Measurements from ENCODE around the gene SMYD4. TPM values are rescaled to one million over a fixed set of nuclear protein-coding genes. Genes with fewer than 3 reads are reported as not detected.

SMYD4 gene, protein sequence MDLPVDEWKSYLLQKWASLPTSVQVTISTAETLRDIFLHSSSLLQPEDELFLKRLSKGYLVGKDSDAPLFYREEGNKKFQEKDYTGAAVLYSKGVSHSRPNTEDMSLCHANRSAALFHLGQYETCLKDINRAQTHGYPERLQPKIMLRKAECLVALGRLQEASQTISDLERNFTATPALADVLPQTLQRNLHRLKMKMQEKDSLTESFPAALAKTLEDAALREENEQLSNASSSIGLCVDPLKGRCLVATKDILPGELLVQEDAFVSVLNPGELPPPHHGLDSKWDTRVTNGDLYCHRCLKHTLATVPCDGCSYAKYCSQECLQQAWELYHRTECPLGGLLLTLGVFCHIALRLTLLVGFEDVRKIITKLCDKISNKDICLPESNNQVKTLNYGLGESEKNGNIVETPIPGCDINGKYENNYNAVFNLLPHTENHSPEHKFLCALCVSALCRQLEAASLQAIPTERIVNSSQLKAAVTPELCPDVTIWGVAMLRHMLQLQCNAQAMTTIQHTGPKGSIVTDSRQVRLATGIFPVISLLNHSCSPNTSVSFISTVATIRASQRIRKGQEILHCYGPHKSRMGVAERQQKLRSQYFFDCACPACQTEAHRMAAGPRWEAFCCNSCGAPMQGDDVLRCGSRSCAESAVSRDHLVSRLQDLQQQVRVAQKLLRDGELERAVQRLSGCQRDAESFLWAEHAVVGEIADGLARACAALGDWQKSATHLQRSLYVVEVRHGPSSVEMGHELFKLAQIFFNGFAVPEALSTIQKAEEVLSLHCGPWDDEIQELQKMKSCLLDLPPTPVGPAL
- total RNA-seq (2014; rRNA removed) (8.1 and 9.3 TPM in 2 replicates), Bru-seq, nascent RNA (percentile 51 among the genes with signal in this experiment), BruChase-seq, experiment 1, labeled RNA remaining after a 6-hour chase (percentile 57 among the genes with signal in this experiment), BruChase-seq, experiment 2, labeled RNA remaining after a 2-hour chase (percentile 52 among the genes with signal in this experiment)
- long read RNA-seq, full-length matches to known transcripts: 22 of 34 reads
- long read RNA-seq, partial matches to known transcripts: 4 of 34 reads
- long read RNA-seq, other reads (novel, unspliced or antisense): 8 of 34 reads

- Histone ChIP-seq H3K27ac (ENCODE audit: low read length) (no peak within 1 kb of the TSS), H2AFZ (ENCODE audit: low read length) (peak within 1 kb of the TSS; percentile 72), H3K4me1 (ENCODE audit: insufficient read depth, low read length) (peaks cover 9% of the 10 kb centered on the region), H3K9ac (ENCODE audit: low read length) (peak within 1 kb of the TSS; percentile 73), H3K9me2 (replicated peaks; ENCODE audit: low read length) (no peaks in the 10 kb centered on the region), H4K20me1 (ENCODE audit: low read length) (no peaks in the 10 kb centered on the region), H3K27me3 (ENCODE audit: low read length) (no peaks in the 10 kb centered on the region), H3K9me3 (ENCODE audit: low read length) (no peaks in the 10 kb centered on the region), H3K79me2 (ENCODE audit: low read length) (peaks cover 52% of the 10 kb centered on the region), H3K36me3 (ENCODE audit: low read depth, low read length) (peaks cover 3% of the 10 kb centered on the region; the same call in 1 of the 2 replicates), H3F3A (ENCODE audit: low read length, unreplicated experiment) (no peaks in the 10 kb centered on the region), H3K4me3 (ENCODE audit: low read length) (peak within 1 kb of the TSS; percentile 74), H3K4me2 (ENCODE audit: low read length) (peak within 1 kb of the TSS; percentile 79)
- ATAC-seq: peak; percentile 99
- peak; percentile 90 for DNase-seq
- TF ChIP-seq, protein P1, sequence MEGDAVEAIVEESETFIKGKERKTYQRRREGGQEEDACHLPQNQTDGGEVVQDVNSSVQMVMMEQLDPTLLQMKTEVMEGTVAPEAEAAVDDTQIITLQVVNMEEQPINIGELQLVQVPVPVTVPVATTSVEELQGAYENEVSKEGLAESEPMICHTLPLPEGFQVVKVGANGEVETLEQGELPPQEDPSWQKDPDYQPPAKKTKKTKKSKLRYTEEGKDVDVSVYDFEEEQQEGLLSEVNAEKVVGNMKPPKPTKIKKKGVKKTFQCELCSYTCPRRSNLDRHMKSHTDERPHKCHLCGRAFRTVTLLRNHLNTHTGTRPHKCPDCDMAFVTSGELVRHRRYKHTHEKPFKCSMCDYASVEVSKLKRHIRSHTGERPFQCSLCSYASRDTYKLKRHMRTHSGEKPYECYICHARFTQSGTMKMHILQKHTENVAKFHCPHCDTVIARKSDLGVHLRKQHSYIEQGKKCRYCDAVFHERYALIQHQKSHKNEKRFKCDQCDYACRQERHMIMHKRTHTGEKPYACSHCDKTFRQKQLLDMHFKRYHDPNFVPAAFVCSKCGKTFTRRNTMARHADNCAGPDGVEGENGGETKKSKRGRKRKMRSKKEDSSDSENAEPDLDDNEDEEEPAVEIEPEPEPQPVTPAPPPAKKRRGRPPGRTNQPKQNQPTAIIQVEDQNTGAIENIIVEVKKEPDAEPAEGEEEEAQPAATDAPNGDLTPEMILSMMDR (conservative IDR thresholded peaks at IDR 0.05; ENCODE audit: low read depth, low read length): no peak
- TF ChIP-seq EZH2 (IDR thresholded peaks at IDR 0.05; ENCODE audit: low read length, unreplicated experiment) (no peak), EZH2phosphoT487 (IDR thresholded peaks at IDR 0.05; ENCODE audit: borderline replicate concordance, low read length) (no peak)
- intact Hi-C loops (cut with micrococcal nuclease): loop anchor here (2.0 kb wide), 1 partner anchor 181 kb away; the partner anchor contains the start of gene RILP
- CTCF ChIA-PET: interaction anchor here (0.6 kb wide), 1 partner anchor 12 kb away, joined by 3 read pairs; no protein-coding TSS in a partner anchor
- POLR2A ChIA-PET (ENCODE audit: unreplicated experiment): no interaction called here
- BruUV-seq (replicated peaks): no TSS peak
Measured at GRCh38 chr17:1829592-1830257, at the start of gene SMYD4, which contains the start of gene RPA1. Gene SMYD4, minus strand, starts transcription at chr17:1829902. Its CDS starts 1,908 bp downstream, at chr17:1827994. Gene RPA1, plus strand, starts transcription at chr17:1830005. Its CDS starts 89 bp downstream, at chr17:1830094.

- BruUV-seq (replicated peaks): no TSS peak
- DNase-seq: peak; percentile 31
- peak; percentile 69 for ATAC-seq
- Histone ChIP-seq H3K9ac (ENCODE audit: low read length) (no peak overlapping the region), H3K36me3 (ENCODE audit: low read depth, low read length) (peaks cover 16% of the 10 kb centered on the region), H3K27me3 (ENCODE audit: low read length) (no peaks in the 10 kb centered on the region), H3F3A (ENCODE audit: low read length, unreplicated experiment) (no peaks in the 10 kb centered on the region), H3K4me1 (ENCODE audit: insufficient read depth, low read length) (no peaks in the 10 kb centered on the region), H3K4me2 (ENCODE audit: low read length) (no peak overlapping the region), H3K4me3 (ENCODE audit: low read length) (no peak overlapping the region), H3K79me2 (ENCODE audit: low read length) (no peaks in the 10 kb centered on the region), H4K20me1 (ENCODE audit: low read length) (no peaks in the 10 kb centered on the region), H3K9me2 (replicated peaks; ENCODE audit: low read length) (no peaks in the 10 kb centered on the region), H3K27ac (ENCODE audit: low read length) (no peak overlapping the region), H3K9me3 (ENCODE audit: low read length) (no peaks in the 10 kb centered on the region), H2AFZ (ENCODE audit: low read length) (no peak overlapping the region)
- ChIA-PET CTCF (no interaction called here), POLR2A (ENCODE audit: unreplicated experiment) (no interaction called here)
- TF ChIP-seq, protein P1 (conservative IDR thresholded peaks at IDR 0.05; ENCODE audit: low read depth, low read length): no peak
- TF ChIP-seq EZH2 (IDR thresholded peaks at IDR 0.05; ENCODE audit: low read length, unreplicated experiment) (no peak), EZH2phosphoT487 (IDR thresholded peaks at IDR 0.05; ENCODE audit: borderline replicate concordance, low read length) (no peak)
- intact Hi-C loops (cut with micrococcal nuclease): no loop called here
Measured at GRCh38 chr17:1878419-1879121, 48.9 kb upstream of the SMYD4 start.

Measured in PC-3 (cell line).